NCI-H1694 (cell line): ENCODE data around the gene IFT43.

Experiments
- DNase-seq: peaks from one replicate; lab custom pipeline; 2025; lab: John Stamatoyannopoulos, UW

Gene IFT43

GRCh38 chr14:76081642-76082041 is 96.1 kb downstream of the IFT43 start:
- no peak for DNase-seq

- no peak for DNase-seq
Measured at GRCh38 chr14:76083796-76084765, 98.5 kb downstream of the IFT43 start.

- no peak for DNase-seq
Measured at GRCh38 chr14:76085358-76085757, 99.8 kb downstream of the IFT43 start.

- DNase-seq, result peak; percentile 99
Measured at GRCh38 chr14:76086636-76087035, 101.1 kb downstream of the IFT43 start.

GRCh38 chr14:76088326-76088725 is 102.8 kb downstream of the IFT43 start:
- no peak for DNase-seq

- no peak for DNase-seq
Measured at GRCh38 chr14:76088771-76089571, 103.4 kb downstream of the IFT43 start.

- DNase-seq, result no peak
Measured at GRCh38 chr14:76089575-76089974, 104.0 kb downstream of the IFT43 start.

GRCh38 chr14:76090616-76091391 is 105.2 kb downstream of the IFT43 start:
- DNase-seq, result no peak

GRCh38 chr14:76093077-76093476 is 107.5 kb downstream of the IFT43 start:
- peak; percentile 70 for DNase-seq

GRCh38 chr14:76096257-76096656 is 110.7 kb downstream of the IFT43 start:
- DNase-seq, result no peak

GRCh38 chr14:76097547-76097946 is 112.0 kb downstream of the IFT43 start:
- no peak for DNase-seq

- no peak for DNase-seq
Measured at GRCh38 chr14:76098047-76098446, 112.5 kb downstream of the IFT43 start.

GRCh38 chr14:76098916-76099675 is 113.5 kb downstream of the IFT43 start:
- no peak for DNase-seq

- no peak for DNase-seq
Measured at GRCh38 chr14:76100236-76100635, 114.7 kb downstream of the IFT43 start.

GRCh38 chr14:76101391-76102379 is 116.1 kb downstream of the IFT43 start:
- DNase-seq, result no peak

- no peak for DNase-seq
Measured at GRCh38 chr14:76104802-76105355, 119.3 kb downstream of the IFT43 start.

- DNase-seq, result no peak
Measured at GRCh38 chr14:76106188-76106587, 120.6 kb downstream of the IFT43 start.

GRCh38 chr14:76109087-76109880 is 123.7 kb downstream of the IFT43 start:
- DNase-seq, result no peak
